DLD1 (cell line): ENCODE results near the gene SEPTIN8.

Experiments used
- in situ Hi-C: cut with HindIII; loops from 2 replicates; pipeline ENCODE4 v1.10.0; 2017; ENCODE audit warnings: low sequenced_read_pairs

The SEPTIN8 gene, protein sequence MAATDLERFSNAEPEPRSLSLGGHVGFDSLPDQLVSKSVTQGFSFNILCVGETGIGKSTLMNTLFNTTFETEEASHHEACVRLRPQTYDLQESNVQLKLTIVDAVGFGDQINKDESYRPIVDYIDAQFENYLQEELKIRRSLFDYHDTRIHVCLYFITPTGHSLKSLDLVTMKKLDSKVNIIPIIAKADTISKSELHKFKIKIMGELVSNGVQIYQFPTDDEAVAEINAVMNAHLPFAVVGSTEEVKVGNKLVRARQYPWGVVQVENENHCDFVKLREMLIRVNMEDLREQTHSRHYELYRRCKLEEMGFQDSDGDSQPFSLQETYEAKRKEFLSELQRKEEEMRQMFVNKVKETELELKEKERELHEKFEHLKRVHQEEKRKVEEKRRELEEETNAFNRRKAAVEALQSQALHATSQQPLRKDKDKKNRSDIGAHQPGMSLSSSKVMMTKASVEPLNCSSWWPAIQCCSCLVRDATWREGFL

DNA sequence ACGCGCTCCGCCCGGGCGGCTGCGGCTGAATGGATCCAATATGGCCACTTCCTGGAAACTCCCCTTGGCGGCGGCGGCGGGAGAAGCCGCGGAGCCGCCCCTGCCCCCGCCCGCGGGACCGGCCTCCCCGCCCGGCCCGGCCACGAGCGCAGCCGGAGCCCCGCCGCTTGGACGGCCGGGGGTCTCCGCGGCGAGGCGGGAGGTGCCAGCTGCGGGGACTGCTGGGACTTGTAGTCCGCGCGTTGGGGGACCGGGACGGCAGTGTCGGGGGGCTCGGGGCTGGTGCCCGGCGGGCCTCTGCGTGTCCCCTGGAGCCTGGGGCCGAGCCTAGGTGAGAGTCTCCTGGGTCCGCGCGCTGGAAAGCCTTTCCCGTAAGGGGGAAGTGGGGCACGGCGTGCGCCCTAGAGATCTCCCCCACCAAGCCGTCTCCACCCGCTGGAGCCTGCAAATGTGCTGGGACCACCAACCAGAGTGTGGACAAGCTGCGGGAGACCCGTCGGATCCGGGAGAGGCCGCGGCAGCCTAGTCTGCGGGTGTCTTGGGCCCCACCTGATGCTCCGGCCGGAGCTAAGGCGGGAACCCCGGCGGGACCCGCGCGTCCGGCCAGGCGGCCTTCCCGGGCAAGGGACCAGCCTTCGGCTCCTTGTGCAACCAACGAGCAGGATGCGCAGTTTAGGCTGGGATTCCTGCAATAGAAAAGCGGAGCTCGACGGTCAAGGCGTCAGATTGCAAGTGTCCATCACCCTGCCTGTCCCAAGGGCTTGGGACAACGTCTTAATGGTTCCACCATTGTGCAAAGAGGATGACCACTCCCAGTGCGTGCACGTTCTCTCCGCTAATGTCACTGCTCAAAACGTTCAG, at the start of gene SEPTIN8:
SEPTIN8 (minus strand) TSS at position 31 of the 861 bp plus-strand sequence. CDS start 102 bp downstream, outside the sequence.
- in situ Hi-C loops: no loop called here

DNA sequence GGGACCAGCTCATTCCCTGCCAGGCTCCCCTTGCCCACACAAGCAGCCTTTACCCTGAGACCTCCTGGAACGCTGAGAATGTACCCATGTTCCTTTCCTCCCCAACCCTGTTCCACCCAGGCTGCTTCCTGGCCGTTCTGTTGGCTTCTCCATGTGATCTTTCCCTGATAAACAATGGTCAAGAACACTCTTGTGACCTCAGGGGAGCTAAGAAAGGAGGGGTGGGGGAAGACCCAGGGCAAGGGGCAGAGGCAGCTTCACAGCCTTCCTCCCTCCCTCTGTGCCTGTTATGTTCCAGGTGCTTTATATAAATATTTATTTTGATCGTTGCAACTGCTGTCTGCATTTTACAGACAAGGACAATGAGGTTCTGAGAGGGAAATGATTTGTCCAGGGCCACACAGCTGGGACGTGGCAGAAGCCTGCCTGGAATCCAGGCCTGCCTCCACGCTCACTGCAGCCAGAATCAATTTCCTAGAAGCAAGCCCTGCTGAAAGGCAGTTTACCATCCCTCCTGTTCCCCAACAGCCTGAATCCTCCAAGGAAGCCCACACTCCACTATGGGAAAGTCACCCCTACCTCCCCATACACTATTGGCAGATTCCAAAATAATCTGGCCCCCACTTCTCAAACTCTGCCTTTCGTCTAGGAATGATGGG, 49.5 kb upstream of the SEPTIN8 start:
- in situ Hi-C loops: no loop called here

DNA sequence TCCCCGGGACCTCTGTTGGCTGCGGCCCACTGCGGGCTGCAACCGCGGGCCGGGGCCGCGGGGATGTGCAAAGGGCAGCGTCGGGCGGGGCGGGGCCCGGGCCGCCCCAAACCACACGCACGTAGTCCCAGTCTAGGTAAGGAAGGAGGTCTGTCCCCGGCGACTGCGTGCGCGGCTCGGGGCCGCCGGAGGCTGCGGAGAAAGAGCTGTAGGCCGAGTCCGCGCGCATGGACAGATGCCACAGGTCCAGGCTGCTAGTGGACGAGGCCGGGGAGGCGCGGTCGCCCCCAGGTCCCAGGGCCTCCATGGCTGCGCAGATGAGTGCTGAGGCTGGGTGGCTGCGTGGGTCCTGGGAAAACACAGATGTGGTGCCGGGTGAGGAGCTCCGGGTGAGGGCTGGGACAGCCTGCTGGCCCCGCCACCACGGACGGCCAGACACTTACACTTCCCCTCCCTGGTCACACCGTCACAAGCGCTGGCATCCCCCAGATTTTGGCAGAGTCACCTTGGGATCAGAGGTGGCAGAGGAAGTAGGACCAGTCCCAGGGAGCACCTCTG, 48.9 kb upstream of the SEPTIN8 start:
- in situ Hi-C loops: no loop called here

DNA sequence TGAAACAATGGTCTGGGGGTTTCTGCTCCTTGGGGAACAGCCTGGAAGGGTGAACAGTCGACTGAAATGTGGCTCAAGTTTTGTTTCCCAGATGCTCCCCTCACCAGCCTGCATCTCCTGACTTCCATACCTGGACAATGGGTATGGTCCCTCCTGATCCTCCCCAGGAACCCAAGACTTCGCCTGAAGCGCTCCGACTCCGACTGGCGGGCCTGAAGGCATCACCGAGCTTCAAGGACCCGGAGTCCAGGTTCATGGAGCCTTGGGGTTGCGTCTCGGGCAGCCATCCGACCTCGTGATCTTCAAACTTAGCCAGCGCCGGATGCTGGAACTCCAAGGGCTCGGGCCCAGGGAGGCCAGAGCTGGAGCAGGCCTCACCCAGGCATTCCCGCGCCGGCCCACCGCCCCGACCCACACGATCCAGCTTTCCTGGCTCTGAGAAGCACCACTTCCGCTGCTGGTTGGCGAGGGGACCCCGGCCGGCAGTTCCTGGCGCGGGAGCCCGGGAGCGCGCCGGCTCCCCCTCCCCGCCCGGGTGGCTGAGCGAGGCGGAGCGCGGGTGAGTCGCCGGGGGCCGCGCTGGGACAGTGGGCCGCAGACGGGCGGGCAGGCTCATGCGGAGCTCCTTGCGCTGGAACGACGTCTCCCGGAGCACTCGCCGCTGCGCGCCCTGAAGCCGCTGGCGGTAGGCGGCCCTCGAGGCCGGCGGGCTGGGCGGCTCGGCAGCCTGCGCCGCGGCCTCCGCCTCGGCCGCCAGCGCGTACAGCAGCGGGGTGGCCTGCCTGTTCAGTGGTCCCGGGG, 48.2 kb upstream of the SEPTIN8 start:
- in situ Hi-C loops: no loop called here

DNA sequence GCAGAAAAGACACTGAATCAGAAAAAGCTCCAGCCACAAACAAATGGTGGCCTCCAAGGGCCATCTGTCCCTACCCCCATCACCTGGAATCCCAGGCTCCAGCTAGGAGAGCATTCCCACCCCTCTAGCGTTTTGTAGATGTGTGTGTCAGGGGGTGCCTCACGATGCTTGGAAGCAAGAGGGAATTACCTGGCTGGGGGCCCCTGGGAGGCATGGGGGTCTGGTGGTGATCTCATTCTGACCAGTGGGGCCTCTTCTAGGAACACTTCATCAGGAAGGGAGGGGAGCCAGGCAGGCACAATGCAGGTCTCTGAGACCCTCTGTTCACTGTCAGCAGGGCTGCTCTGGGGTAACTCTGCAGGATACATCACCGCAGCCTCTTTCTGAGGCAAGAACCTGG, 47.4 kb upstream of the SEPTIN8 start:
- in situ Hi-C loops: no loop called here

DNA sequence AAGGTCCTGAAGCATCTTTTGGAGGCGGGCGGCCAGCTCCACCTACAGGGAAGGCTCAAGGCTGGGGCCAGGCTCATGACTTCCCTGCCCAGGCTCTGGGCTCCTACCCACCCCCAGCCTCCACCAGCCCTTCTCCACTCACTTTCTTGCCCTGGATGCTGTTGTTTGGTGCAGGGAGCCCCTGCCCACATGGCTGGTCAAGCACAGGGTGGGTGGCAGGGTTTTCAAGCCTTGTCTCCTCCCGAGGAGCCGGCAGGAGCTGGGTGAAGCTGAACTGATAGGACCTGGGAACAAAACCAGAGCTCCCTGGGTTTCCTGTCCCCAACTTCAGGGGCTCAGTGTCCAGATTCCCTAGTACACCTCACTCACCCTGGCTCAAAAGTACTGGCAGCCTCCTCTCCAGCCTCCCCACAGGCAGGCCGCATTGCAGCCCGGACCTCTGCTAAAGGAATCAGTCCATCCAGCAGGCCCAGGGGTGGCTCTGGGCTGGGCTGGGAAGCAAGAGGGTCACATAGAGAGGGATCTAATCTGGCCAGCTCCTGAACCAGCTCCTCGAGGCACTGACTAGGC, 46.5 kb upstream of the SEPTIN8 start:
- in situ Hi-C loops: no loop called here

DNA sequence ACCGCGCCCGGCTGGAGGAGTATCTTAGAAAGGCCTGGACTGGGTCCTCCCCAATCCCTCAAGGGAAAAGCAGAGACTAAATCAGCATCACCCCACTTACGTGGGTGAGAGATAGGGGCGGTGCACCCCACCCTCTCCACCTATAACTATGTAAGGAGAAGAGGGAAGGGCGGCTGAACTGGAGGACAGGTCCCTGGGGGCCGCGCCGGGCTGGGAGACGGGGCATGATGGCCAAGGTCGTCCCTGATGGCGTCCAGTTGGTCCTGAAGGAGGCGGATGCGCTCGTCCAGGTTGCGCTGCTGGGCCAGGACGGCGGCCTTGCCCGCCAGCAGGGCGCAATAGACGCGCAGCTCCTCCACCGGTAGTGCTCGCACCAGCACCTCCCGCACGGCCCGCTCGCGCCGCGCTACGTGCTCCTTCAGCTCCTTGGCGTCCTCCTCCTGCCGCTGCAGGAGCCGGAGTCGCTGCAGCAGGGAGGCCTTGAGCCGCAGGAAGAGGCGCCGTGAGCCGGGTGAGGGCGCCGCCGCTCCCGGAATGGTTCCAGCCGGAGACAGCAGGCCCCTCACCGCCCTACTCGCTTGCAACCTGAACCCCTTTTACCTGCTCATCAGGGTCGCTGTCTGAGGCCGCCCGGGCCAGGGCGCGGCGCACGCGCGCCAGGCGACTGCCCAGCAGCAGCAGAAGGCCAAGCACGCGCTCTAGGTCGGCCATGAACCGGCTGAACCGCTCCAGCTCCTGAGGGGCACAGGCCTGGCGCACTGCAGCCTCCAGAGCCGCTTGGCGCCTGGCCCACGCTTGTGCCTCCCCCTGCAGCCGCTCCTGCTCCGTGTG, 45.8 kb upstream of the SEPTIN8 start:
- in situ Hi-C loops: no loop called here

DNA sequence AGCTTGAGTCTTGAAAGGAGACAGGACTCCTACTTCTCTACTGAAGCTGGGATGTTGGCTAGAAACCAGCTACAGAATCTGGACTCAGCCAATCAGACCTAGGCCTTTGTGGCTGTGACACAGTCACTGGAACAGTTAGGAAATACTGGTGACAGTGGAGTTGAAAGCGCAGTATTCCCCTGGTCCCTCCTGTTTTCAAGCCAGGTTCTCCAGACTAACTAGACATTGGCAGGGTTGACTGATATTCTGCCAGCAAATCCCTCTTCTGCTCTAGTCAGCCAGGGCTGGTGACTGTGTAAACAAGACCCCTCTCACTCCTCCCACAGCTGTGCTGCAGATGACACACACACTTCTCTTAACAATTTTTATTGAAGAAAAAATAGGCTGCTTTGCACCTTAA, 44.8 kb upstream of the SEPTIN8 start:
- in situ Hi-C loops: no loop called here

DNA sequence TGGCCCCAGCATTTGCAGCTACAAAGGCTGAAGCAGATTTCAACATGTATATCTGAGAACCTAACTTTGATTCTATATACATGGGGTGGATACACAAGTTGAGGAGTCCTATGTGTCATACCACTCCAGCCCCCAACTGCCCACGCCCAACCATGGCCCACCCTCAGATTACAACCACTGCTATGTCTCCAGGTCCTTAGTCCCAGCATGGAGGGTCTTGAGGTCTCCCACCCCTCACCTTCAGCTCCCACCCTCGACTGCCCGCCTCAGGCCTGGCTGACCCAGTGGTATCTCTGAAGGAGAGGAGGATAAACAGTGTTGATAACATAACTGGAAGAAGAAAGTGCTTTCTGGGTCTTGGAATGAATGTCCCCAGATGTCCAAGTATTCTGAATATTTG, 44.3 kb upstream of the SEPTIN8 start:
- in situ Hi-C loops: no loop called here

DNA sequence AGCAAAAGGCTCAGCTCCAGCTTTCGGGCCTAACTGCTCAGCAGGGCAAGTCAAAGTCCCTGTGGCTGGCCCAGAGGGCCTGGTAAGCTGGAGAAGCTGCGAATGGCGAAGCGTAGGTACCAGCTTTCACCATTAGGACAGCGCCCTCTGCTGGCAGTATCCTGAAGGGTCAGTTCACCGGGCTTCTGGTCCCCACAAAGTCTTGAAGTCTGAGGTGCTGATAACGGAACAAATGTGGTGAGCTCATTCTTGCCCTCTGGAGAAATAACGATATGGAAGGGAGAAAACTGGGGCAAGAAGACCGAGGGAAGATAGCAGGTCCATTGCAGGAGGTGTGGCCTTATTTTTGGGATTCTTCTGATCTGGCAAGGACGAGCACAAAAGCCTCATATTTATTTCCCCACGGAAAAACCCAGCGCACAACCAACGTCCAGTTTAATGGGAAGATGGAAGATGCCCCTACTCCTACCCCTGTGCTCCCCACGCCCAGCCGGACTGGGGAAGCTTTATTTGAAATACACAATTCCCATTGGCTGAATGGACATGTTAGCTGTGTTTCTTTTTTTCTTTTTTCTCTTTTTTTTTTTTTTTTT, 43.2 kb upstream of the SEPTIN8 start:
- in situ Hi-C loops: no loop called here

DNA sequence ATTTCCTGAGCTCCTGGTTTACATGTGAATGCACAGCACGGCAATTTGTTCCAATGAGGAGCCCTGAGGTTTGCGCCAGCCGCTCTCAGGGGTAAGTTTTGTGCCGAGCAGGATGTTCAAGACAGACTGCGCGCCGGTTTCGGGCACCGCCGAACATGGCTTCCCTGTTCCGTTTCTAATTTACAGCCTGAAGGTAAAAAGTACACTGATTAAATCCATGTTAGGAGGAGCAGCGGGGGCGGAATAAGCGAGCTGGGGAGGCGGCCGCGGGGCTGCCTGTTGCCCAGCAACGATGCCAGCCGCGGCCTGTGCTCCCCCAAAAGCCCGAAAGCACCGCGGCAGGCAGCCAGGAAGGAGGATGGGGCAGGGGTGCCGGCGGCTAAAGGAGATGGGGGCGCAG, 42.4 kb upstream of the SEPTIN8 start:
- in situ Hi-C loops: no loop called here

DNA sequence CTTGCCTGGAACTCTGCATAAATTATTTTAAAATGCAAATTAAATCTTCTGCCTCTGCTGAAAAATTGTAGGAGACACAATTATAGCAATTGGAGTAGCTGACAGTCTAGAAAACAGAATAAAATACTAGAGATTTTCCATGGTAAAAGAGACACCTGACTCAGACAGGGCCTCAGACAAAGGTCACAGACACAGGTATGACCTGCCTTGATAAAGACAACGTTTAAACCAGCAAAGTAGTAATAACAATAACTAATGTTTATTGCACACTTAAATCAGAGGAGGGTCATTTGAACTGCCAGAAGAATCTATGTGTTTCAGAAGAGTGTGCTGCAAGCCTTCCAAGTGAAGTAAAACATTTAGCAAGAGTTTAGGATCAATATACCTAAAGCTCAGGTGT, 40.0 kb upstream of the SEPTIN8 start:
- in situ Hi-C loops: no loop called here

DNA sequence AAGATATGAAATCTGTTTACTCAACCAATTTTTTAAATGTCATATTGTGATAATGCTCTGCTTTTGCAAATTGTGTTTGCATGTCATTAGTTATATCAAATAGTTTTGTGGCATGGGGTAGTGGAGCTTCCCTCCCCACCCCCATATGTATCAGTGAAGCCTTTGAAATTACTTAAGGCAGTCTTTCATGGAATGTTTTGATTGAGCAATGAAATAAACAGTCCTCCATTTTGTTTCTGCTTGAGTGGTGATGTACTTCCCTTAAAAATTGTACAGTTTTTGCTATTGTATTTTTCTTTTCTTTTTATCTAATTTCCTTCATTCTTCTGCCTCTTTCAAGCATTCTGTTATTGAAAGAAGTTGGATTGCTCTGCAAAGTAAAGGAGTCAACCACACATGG, 39.5 kb upstream of the SEPTIN8 start:
- in situ Hi-C loops: no loop called here

DNA sequence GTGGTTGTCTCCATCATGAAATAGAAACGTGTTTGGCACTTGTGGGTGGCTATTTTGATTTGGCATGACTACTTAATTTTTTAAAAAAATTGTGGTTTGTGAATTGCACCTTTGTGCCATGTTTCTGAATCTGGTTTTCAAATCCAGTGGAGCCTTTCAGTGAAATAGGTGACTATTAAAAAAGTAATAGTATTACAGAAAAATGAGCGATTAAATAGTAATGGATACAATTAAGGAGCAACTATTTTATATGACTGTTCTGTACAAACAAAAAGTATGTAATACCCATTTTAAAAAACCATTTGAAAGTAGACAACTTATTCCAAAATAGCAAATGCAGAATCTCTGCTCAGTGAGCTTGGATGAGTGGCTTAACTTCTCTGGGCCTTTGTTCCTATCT, 39.0 kb upstream of the SEPTIN8 start:
- in situ Hi-C loops: no loop called here

DNA sequence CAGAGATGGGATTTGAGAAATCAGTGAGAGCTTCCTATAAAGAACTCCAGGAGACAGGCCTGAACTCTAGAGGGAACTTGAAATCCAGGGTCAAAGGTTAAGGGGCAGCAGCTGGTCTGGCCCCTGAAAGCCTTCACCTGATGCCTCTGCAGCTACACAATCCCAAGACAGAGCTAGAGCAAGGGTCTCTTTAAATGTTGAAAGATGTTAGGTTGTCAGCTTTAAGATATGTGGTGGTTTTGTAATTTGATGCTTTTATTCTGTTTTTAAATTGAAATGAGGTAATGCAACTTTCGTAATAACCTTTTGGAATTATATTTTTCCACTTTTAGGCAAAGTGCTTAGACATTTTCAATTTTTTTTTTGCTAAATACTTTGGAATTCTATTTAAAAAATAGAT, 38.4 kb upstream of the SEPTIN8 start:
- in situ Hi-C loops: no loop called here

DNA sequence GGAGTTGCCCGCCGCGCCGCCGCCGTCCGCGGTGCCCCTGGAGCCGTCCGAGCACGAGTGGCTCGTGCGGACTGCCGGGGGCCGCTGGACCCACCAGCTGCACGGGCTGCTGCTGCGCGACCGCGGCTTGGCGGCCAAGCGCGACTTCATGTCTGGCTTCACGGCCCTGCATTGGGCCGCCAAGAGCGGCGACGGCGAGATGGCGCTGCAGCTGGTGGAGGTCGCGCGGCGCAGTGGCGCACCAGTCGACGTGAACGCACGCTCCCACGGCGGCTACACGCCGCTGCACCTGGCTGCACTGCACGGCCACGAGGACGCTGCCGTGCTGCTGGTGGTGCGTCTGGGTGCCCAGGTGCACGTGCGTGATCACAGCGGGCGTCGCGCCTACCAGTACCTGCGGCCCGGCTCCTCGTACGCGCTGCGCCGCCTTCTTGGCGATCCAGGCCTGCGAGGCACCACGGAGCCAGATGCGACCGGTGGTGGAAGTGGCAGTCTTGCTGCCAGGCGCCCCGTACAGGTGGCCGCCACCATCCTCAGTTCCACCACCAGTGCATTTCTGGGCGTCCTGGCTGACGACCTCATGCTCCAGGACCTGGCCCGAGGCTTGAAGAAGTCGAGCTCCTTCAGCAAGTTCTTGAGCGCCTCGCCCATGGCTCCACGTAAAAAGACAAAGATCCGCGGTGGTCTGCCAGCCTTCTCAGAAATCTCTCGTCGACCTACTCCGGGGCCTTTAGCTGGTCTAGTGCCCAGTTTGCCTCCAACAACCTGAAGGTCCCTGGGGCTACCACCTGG, 37.7 kb upstream of the SEPTIN8 start:
- in situ Hi-C loops: no loop called here

DNA sequence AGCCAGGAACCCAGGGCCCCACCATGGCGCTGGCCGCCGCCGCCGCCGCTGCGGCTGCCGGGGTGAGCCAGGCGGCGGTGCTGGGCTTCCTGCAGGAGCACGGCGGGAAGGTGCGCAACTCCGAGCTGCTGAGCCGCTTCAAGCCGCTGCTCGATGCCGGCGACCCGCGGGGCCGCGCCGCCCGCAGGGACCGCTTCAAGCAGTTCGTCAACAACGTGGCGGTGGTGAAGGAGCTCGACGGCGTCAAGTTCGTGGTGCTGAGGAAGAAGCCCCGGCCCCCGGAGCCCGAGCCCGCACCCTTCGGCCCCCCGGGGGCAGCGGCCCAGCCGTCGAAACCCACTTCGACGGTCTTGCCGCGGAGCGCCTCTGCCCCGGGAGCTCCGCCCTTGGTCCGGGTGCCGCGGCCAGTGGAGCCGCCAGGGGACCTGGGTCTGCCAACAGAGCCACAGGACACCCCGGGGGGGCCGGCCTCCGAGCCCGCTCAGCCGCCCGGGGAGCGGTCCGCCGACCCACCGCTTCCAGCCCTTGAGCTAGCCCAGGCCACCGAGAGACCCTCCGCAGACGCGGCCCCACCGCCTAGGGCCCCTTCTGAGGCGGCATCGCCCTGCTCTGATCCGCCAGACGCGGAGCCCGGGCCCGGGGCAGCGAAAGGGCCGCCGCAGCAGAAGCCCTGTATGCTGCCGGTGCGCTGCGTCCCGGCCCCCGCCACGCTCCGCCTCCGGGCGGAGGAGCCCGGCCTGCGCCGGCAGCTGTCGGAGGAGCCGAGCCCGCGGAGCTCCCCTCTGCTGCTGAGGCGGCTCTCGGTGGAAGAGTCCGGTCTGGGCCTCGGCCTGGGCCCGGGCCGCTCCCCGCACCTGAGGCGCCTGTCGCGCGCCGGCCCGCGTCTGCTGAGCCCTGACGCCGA, 36.8 kb upstream of the SEPTIN8 start:
- in situ Hi-C loops: no loop called here
